Measurements from ENCODE around the gene DKK3. TPM values are rescaled to one million over a fixed set of nuclear protein-coding genes. Genes with fewer than 3 reads are reported as not detected.
A peak's percentile ranks its signal among the peaks of the same experiment; 100 is the strongest.

DKK3 gene
- total RNA-seq, 1 donor, result 94.3 TPM

DNA sequence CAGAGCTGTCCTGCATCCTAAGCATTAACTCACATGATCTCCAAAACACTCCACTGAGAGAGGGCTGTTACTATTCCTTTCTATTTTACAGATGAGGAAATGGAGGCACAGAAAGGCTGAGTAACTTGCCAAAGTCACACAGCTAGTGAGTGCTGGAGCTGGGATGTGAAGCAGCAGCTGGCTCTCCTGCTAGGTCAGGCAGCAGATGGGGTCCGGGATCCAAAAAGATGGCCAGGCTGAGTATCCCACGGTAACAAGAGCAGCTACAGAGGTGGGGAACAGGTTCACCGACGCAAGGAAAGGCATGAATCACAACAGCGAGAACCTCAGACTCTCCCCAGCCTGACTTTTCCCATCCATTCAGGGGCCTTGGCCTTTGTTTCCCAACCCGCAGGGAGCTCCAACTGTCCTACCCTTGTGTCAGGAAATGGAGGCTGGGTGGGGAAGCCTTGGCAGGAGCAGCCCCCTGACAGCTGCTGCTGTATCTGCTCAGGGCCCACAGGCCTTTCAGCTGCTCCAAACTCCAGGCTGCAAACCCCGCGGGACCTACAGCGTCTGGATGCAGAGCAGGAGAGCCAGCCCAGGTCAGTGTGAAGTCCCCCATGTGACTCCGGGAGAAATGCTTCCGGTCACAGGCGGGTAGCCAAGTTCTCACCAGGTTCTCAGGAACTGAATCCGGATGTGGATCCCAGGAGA, 29.5 kb downstream of the DKK3 start:
- peak; percentile 84 for DNase-seq (ENCODE audit: low read depth)
- TF ChIP-seq, protein P1, sequence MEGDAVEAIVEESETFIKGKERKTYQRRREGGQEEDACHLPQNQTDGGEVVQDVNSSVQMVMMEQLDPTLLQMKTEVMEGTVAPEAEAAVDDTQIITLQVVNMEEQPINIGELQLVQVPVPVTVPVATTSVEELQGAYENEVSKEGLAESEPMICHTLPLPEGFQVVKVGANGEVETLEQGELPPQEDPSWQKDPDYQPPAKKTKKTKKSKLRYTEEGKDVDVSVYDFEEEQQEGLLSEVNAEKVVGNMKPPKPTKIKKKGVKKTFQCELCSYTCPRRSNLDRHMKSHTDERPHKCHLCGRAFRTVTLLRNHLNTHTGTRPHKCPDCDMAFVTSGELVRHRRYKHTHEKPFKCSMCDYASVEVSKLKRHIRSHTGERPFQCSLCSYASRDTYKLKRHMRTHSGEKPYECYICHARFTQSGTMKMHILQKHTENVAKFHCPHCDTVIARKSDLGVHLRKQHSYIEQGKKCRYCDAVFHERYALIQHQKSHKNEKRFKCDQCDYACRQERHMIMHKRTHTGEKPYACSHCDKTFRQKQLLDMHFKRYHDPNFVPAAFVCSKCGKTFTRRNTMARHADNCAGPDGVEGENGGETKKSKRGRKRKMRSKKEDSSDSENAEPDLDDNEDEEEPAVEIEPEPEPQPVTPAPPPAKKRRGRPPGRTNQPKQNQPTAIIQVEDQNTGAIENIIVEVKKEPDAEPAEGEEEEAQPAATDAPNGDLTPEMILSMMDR (IDR thresholded peaks at IDR 0.05; ENCODE audit: insufficient read depth, low read length), result no peak
- no peak overlapping the region for H3K4me3 ChIP-seq (ENCODE audit: low read depth, low read length)

DNA sequence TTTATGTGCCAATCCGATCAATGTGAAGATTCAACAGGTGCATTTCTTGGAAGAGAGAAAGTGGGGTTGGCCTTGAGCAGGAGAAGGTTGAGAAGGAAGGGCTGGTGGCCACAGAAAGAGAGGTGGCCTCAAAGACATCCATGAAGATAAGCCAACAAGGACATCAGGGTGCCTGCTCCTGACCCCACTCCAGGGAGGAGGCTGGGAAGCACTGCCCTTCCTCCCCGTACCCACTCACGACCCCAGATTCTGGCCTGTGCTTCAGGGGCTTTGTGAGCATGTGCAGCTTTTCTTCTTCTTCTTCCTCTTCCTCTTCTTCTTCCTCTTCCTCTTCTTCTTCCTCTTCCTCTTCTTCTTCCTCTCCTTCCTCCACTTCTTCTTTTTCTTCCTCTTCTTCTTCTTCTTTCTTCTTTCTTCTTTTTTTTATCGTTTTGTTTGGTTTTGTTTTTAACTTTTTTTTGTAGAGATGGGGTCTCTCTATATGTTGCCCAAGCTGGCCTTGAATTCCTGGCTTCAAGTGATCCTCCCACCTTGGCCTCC, 30.3 kb downstream of the DKK3 start:
- TF ChIP-seq, protein P1 (IDR thresholded peaks at IDR 0.05; ENCODE audit: insufficient read depth, low read length), result no peak
- no peak for DNase-seq (ENCODE audit: low read depth)
- H3K4me3 ChIP-seq (ENCODE audit: low read depth, low read length), result no peak overlapping the region

DNA sequence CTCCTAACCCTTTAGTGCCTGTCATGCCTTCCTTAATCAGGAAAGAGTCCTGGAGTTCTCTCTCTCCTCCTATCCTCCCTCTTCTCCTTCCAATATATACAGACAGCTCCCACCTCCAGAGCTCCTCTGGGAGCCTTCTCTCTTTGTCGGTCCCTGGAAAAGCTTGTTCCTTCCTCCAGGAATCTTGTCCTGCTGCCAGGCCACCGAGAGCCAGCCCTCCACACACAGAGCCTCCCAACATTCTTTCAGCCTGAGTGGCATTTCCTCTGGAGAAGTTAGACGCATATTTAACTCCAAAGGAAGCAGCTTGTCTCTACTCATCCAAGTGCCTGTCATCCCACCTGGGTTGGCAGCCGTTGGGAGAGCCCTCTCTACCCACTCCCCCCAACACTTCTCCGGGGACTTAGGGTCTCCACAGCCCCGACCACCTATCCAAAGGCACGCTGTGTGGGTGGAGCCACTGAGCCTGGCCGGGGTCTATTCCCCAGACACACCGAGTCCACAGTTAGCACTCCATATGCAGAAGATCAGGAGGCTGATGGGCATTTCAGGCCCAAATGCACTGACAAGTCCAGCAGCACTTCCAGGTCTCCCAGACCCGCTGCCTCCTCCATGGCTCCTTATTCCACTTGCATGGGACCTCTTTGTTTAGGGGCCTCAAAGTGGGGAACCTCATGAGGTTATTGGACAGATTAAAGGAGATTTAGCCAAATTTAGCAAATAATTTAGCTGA, 31.1 kb downstream of the DKK3 start:
- peak; percentile 93 for DNase-seq (ENCODE audit: low read depth)
- TF ChIP-seq, protein P1 (IDR thresholded peaks at IDR 0.05; ENCODE audit: insufficient read depth, low read length), result no peak
- H3K4me3 ChIP-seq (ENCODE audit: low read depth, low read length), result no peak overlapping the region

GRCh38 chr11:11976481-11977127, 31.8 kb downstream of the DKK3 start:
- no peak overlapping the region for H3K4me3 ChIP-seq (ENCODE audit: low read depth, low read length)
- TF ChIP-seq, protein P1 (IDR thresholded peaks at IDR 0.05; ENCODE audit: insufficient read depth, low read length), result no peak
- DNase-seq (ENCODE audit: low read depth), result no peak

- TF ChIP-seq, protein P1 (IDR thresholded peaks at IDR 0.05; ENCODE audit: insufficient read depth, low read length), result no peak
- no peak overlapping the region for H3K4me3 ChIP-seq (ENCODE audit: low read depth, low read length)
- DNase-seq (ENCODE audit: low read depth), result no peak
These were observed 33.0 kb downstream of the DKK3 start for GRCh38 chr11:11975201-11976092.

DNA sequence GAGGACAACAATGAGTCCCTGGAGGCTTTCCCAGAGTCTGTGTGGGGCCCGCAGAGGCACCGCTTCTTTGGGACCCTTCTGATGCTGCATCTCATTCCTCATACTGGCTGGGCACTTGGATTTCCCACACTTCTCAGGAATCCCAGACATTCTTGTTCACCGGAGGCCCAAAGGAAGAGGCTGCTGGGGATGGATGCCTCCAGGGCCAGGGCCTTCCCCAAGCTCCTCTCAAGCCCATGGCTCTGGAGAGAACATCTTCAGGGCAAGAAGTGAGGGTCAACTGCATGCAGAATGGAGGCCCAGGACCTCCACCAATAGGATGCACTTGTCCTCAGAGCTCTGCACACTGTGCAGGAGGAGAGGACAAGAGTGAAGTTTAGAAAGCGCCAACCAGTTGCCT, 34.6 kb downstream of the DKK3 start:
- no peak for DNase-seq (ENCODE audit: low read depth)
- TF ChIP-seq, protein P1 (IDR thresholded peaks at IDR 0.05; ENCODE audit: insufficient read depth, low read length), result no peak
- H3K4me3 ChIP-seq (ENCODE audit: low read depth, low read length), result no peak overlapping the region

Data from fibroblast of the aortic adventitia (primary cell).